Esophagus (tissue), 2 donors: Measurements from ENCODE around the gene SPNS1. TPM values are rescaled to one million over a fixed set of nuclear protein-coding genes. Genes with fewer than 3 reads are reported as not detected.
"Not testable (repeated sequence)": the region's sequence is repeated elsewhere in the genome, so short reads cannot be mapped to it uniquely, and the experiment has no call there.

ENCODE experiments used
- H3K27ac ChIP-seq, 2 donors: one replicate each; pipeline ENCODE4 v1.5.1; 2013; ENCODE audit warnings: low read depth in 2 of 2, mild to moderate bottlenecking in 2 of 2, inconsistent platforms in 1 of 2, low read length in 1 of 2, moderate library complexity in 1 of 2
- H3K27me3 ChIP-seq, 2 donors: one replicate each; pipeline ENCODE4 v1.6.1; 2013; ENCODE audit warnings: low read length in 2 of 2, control low read depth in 1 of 2, mild to moderate bottlenecking in 1 of 2; ENCODE audit not compliant: insufficient read depth in 2 of 2, control insufficient read depth in 1 of 2
- H3K36me3 ChIP-seq, 2 donors: one replicate each; pipeline ENCODE4 v1.6.1; 2013; ENCODE audit warnings: low read length in 1 of 2; ENCODE audit not compliant: control insufficient read depth in 2 of 2, insufficient read depth in 2 of 2
- H3K4me1 ChIP-seq, 2 donors: one replicate each; pipeline ENCODE4 v1.6.1; 2013; ENCODE audit warnings: low read length in 1 of 2; ENCODE audit not compliant: control insufficient read depth in 2 of 2, insufficient read depth in 2 of 2
- H3K4me3 ChIP-seq, 2 donors: one replicate each; pipeline ENCODE4 v1.5.1; 2013; ENCODE audit warnings: low read length in 2 of 2, mild to moderate bottlenecking in 2 of 2, low read depth in 1 of 2, moderate library complexity in 1 of 2
- H3K9me3 ChIP-seq, 2 donors: one replicate each; pipeline ENCODE4 v1.6.1; 2013; ENCODE audit warnings: mild to moderate bottlenecking in 2 of 2, low read depth in 1 of 2, low read length in 1 of 2, moderate library complexity in 1 of 2; ENCODE audit not compliant: control insufficient read depth in 2 of 2, insufficient read depth in 1 of 2
- WGBS, 2 donors: extraction: QIAGEN DNeasy Blood & Tissue Kit; methylation state at CpG; one replicate each; pipeline ENCODE4 v1.1.7; 2013; 5-methylcytosine and 5-hydroxymethylcytosine counted together
- polyA plus RNA-seq, 2 donors: library from polyadenylated mRNA; stranded (reverse); fragments of 200-250 nt; gene quantifications; one replicate each; pipeline ENCODE4 v1.2.3, GENCODE V29; 2013
- donor health status: healthy with polysubstance abuse.
- donor health status: Bipolar disorder and iron deficiency.

SPNS1 gene
- 10 to 100 TPM; 22.2 to 24.6 TPM for polyA plus RNA-seq

- peaks cover 0 to 9% of the 10 kb centered on the region in 2 donors for H3K36me3 ChIP-seq
Observed at GRCh38 chr16:28974437-28975157, at the start of gene SPNS1. SPNS1 (plus strand) TSS chr16:28974778; CDS start chr16:28975152, 374 bp downstream.

GRCh38 chr16:28925386-28926228 is 49.0 kb upstream of the SPNS1 start:
- Histone ChIP-seq H3K4me1 (no peaks in the 10 kb centered on the region), H3K36me3 (peaks cover 0 to 4% of the 10 kb centered on the region in 2 donors), H3K27ac (peak overlapping the region; percentile 99 to 100), H3K4me3 (peak overlapping the region; percentile 88 to 96), H3K9me3 (no peaks in the 10 kb centered on the region), H3K27me3 (no peaks in the 10 kb centered on the region)
- WGBS, 2 donors, result 1% methylated on average over 47 to 48 of the region's 48 CpGs

More at GRCh38 chr16:28974437-28975157, at the start of gene SPNS1:
- Histone ChIP-seq H3K4me3 (peak within 1 kb of the TSS; percentile 65 to 91), H3K27ac (peak within 1 kb of the TSS; percentile 9 to 82), H3K4me1 (peaks cover 0 to 4% of the 10 kb centered on the region in 2 donors), H3K27me3 (no peaks in the 10 kb centered on the region), H3K9me3 (no peaks in the 10 kb centered on the region)
- WGBS, 2 donors, result 0 to 1% methylated on average over 56 to 60 of the region's 60 CpGs

- H3K4me3 ChIP-seq, H3K27ac ChIP-seq: not testable (repeated sequence)
Observed at GRCh38 chr16:28926284-28926683, 48.3 kb upstream of the SPNS1 start.

GRCh38 chr16:28927815-28928214 is 46.8 kb upstream of the SPNS1 start:
- H3K4me1 ChIP-seq, result no peaks in the 10 kb centered on the region
- no peaks in the 10 kb centered on the region for H3K27me3 ChIP-seq
- no peaks in the 10 kb centered on the region for H3K9me3 ChIP-seq
- WGBS, 2 donors, result 79 to 86% methylated on average over 1 of the region's 1 CpG
- H3K4me3 ChIP-seq, result no peak overlapping the region
- H3K36me3 ChIP-seq, result no peaks in the 10 kb centered on the region
- no peak overlapping the region for H3K27ac ChIP-seq

More at GRCh38 chr16:28926284-28926683, 48.3 kb upstream of the SPNS1 start:
- H3K27me3 ChIP-seq, H3K9me3 ChIP-seq, H3K36me3 ChIP-seq, H3K4me1 ChIP-seq: not testable (repeated sequence)
- 54 to 66% methylated on average over 2 of the region's 2 CpGs for WGBS, 2 donors

GRCh38 chr16:28930203-28930602 is 44.4 kb upstream of the SPNS1 start:
- Histone ChIP-seq H3K27ac (no peak overlapping the region), H3K9me3 (no peaks in the 10 kb centered on the region), H3K4me3 (no peak overlapping the region), H3K4me1 (no peaks in the 10 kb centered on the region), H3K27me3 (no peaks in the 10 kb centered on the region), H3K36me3 (no peaks in the 10 kb centered on the region)
- WGBS, 2 donors, result 81 to 85% methylated on average over 3 of the region's 3 CpGs

GRCh38 chr16:28930652-28931051 is 43.9 kb upstream of the SPNS1 start:
- WGBS, 2 donors, result 72 to 75% methylated on average over 3 of the region's 3 CpGs
- Histone ChIP-seq H3K4me3 (no peak overlapping the region), H3K27me3 (no peaks in the 10 kb centered on the region)

GRCh38 chr16:28931801-28932225 is 42.8 kb upstream of the SPNS1 start, which contains the start of gene CD19:
CD19 (plus strand) TSS chr16:28931971; CDS start chr16:28932001, 30 bp downstream.
- no peaks in the 10 kb centered on the region for H3K9me3 ChIP-seq
- no peaks in the 10 kb centered on the region for H3K36me3 ChIP-seq
- WGBS, 2 donors, result 92 to 96% methylated on average over 10 of the region's 10 CpGs
- H3K4me3 ChIP-seq, result no peak within 1 kb of the TSS
- H3K27ac ChIP-seq, result no peak within 1 kb of the TSS
- H3K27me3 ChIP-seq, result no peaks in the 10 kb centered on the region
- H3K4me1 ChIP-seq, result peaks cover 0 to 6% of the 10 kb centered on the region in 2 donors

More at GRCh38 chr16:28930652-28931051, 43.9 kb upstream of the SPNS1 start:
- Histone ChIP-seq H3K27ac (no peak overlapping the region), H3K9me3 (no peaks in the 10 kb centered on the region), H3K36me3 (no peaks in the 10 kb centered on the region), H3K4me1 (no peaks in the 10 kb centered on the region)

GRCh38 chr16:28932339-28933141 is 42.0 kb upstream of the SPNS1 start:
- Histone ChIP-seq H3K36me3 (no peaks in the 10 kb centered on the region), H3K27me3 (no peaks in the 10 kb centered on the region), H3K4me1 (peaks cover 0 to 6% of the 10 kb centered on the region in 2 donors), H3K9me3 (no peaks in the 10 kb centered on the region), H3K4me3 (no peak overlapping the region), H3K27ac (no peak overlapping the region)
- 85 to 86% methylated on average over 20 of the region's 20 CpGs for WGBS, 2 donors

GRCh38 chr16:28933171-28933570 is 41.4 kb upstream of the SPNS1 start:
- no peak overlapping the region for H3K27ac ChIP-seq
- H3K4me1 ChIP-seq, result peaks cover 0 to 6% of the 10 kb centered on the region in 2 donors
- H3K9me3 ChIP-seq, result no peaks in the 10 kb centered on the region
- WGBS, 2 donors, result 64 to 82% methylated on average over 8 of the region's 8 CpGs
- H3K27me3 ChIP-seq, result no peaks in the 10 kb centered on the region
- no peak overlapping the region for H3K4me3 ChIP-seq
- H3K36me3 ChIP-seq, result no peaks in the 10 kb centered on the region
